ENCODE measurements around the gene MDC1.
"Not testable (repeated sequence)": the region's sequence is repeated elsewhere in the genome, so short reads cannot be mapped to it uniquely, and the experiment has no call there.

GRCh38 chr6:30764490-30765043 lies 47.5 kb upstream of the MDC1 start:
- TF ChIP-seq POLR2A, CTCF (IDR thresholded peaks at IDR 0.05): not testable (repeated sequence)

Measured in sigmoid colon (tissue), 3 donors.